ENCODE data around the gene ARSK. TPM values are rescaled to one million over a fixed set of nuclear protein-coding genes. Genes with fewer than 3 reads are reported as not detected.

Gene ARSK
- polyA plus RNA-seq, 1 of the 3 experiments (the other 2 are of a cell fraction): 5.6 TPM

GRCh38 chr5:95652849-95653248 is 97.9 kb downstream of the ARSK start (continued):
- TF ChIP-seq USF2 (IDR thresholded peaks at IDR 0.05; ENCODE audit: borderline replicate concordance, low read depth, low read length): no peak
- no peak for TF ChIP-seq NFIC (IDR thresholded peaks at IDR 0.05; ENCODE audit: borderline replicate concordance)
- no peak for TF ChIP-seq RXRA (IDR thresholded peaks at IDR 0.05; ENCODE audit: borderline replicate concordance, low read depth)
- no peak for TF ChIP-seq EZH2phosphoT487 (IDR thresholded peaks at IDR 0.05; ENCODE audit: borderline replicate concordance, low read depth)
- TF ChIP-seq MAX (IDR thresholded peaks at IDR 0.05; ENCODE audit: low read depth): no peak

GRCh38 chr5:95654196-95654595 is 99.3 kb downstream of the ARSK start:
- WGBS (ENCODE audit: low lambda C conversion rate): 97% methylated on average over 3 of the region's 3 CpGs
- CTCF ChIA-PET: interaction anchor here (1.9 to 2.0 kb wide), 2 partner anchors 10 kb away, joined by 7 to 14 read pairs; no protein-coding TSS in a partner anchor
- POLR2A ChIA-PET: no interaction called here

More at GRCh38 chr5:95654196-95654595, 99.3 kb downstream of the ARSK start:
- Histone ChIP-seq H3K27me3 (ENCODE audit: insufficient read depth) (no peaks in the 10 kb centered on the region), H3K9me3 (no peaks in the 10 kb centered on the region), H3F3A (replicated peaks; ENCODE audit: insufficient read depth) (no peaks in the 10 kb centered on the region), H3K36me3 (replicated peaks in 1 of 2; ENCODE audit: control insufficient read depth in 1 of 2, insufficient read depth in 2 of 2, low read length in 1 of 2) (no peaks in the 10 kb centered on the region), H3K4me3 (ENCODE audit: low read depth in 2 of 2, low read length in 1 of 2) (no peak overlapping the region), H3K9ac (no peak overlapping the region), H3K9me2 (no peaks in the 10 kb centered on the region), H3K4me1 (ENCODE audit: control insufficient read depth in 1 of 2, insufficient read depth in 2 of 2, low read depth in 1 of 2, low read length in 1 of 2) (no peaks in the 10 kb centered on the region; a peak in 1 of 4 replicates), H2AFZ (ENCODE audit: low read depth) (no peak overlapping the region), H3K79me2 (ENCODE audit: insufficient read depth) (no peaks in the 10 kb centered on the region), H4K20me1 (ENCODE audit: insufficient read depth) (no peaks in the 10 kb centered on the region), H3K4me2 (no peak overlapping the region), H3K27ac (ENCODE audit: low read depth in 2 of 2, low read length in 1 of 2) (no peak overlapping the region)
- DNase-seq: no peak
- no peak for TF ChIP-seq JUND (IDR thresholded peaks at IDR 0.05)
- no peak for TF ChIP-seq FOSL2 (IDR thresholded peaks at IDR 0.05; ENCODE audit: borderline replicate concordance, low read depth)
- no peak for TF ChIP-seq FOXJ3 (CRISPR knock-in tag; IDR thresholded peaks at IDR 0.05)
- no peak for TF ChIP-seq CTCF (IDR thresholded peaks at IDR 0.05)
- TF ChIP-seq ELF1 (IDR thresholded peaks at IDR 0.05): no peak
- TF ChIP-seq POLR2AphosphoS5 (IDR thresholded peaks at IDR 0.05; ENCODE audit: low read depth, low read length): no peak
- no peak for TF ChIP-seq SMC3 (IDR thresholded peaks at IDR 0.05; ENCODE audit: low read depth, low read length)
- TF ChIP-seq TCF12 (IDR thresholded peaks at IDR 0.05): no peak
- no peak for TF ChIP-seq RXRA (IDR thresholded peaks at IDR 0.05; ENCODE audit: borderline replicate concordance, low read depth)
- no peak for TF ChIP-seq USF2 (IDR thresholded peaks at IDR 0.05; ENCODE audit: borderline replicate concordance, low read depth, low read length)
- TF ChIP-seq EP300 (IDR thresholded peaks at IDR 0.05; ENCODE audit: borderline replicate concordance in 1 of 2, low read depth in 1 of 2, low read length in 1 of 2): no peak
- no peak for TF ChIP-seq CHD2 (IDR thresholded peaks at IDR 0.05; ENCODE audit: low read length, partially characterized antibody)
- no peak for TF ChIP-seq GABPA (IDR thresholded peaks at IDR 0.05; ENCODE audit: low read depth)

Small RNA genes lying within 50 kb of the gene (small RNA-seq; reads per million reads assigned to genes)
- 0 reads per million in 7 experiments for gene RNU6-308P

Other genes with a start within 250 kb of the ARSK start
- 0.21 and 0.55 TPM in 2 replicates for gene FAM81B, start 163.7 kb upstream of the ARSK start, polyA plus RNA-seq (2012; rRNA removed)
- 27.4 and 47.5 TPM in 2 replicates for gene SKIC3, start 124 bp upstream of the ARSK start, polyA plus RNA-seq (2012; rRNA removed)
- gene GPR150, start 65.0 kb downstream of the ARSK start, polyA plus RNA-seq (2012; rRNA removed): 0.06 and 0.07 TPM in 2 replicates
- gene RFESD, start 91.7 kb downstream of the ARSK start, polyA plus RNA-seq (2012; rRNA removed): 1.8 and 3.1 TPM in 2 replicates
- gene SPATA9, start 127.9 kb downstream of the ARSK start, polyA plus RNA-seq (2012; rRNA removed): 0.07 and 0.13 TPM in 2 replicates
- 59.3 and 73.6 TPM in 2 replicates for gene RHOBTB3, start 176.2 kb downstream of the ARSK start, polyA plus RNA-seq (2012; rRNA removed)

Measured in SK-N-SH (cell line).